Renal pelvis (tissue), 4 donors: Measurements from ENCODE around the gene RPUSD1. TPM values are rescaled to one million over a fixed set of nuclear protein-coding genes. Genes with fewer than 3 reads are reported as not detected.
A peak's percentile ranks its signal among the peaks of the same experiment; 100 is the strongest.
"Not testable (repeated sequence)": the region's sequence is repeated elsewhere in the genome, so short reads cannot be mapped to it uniquely, and the experiment has no call there.

ENCODE experiments used
- DNase-seq: peaks from one replicate; pipeline ENCODE4 v3.0.0-alpha.2; 2013
- polyA plus RNA-seq, 3 donors: library from polyadenylated mRNA; unstranded; fragments of 120-200 nt; gene quantifications; one replicate each; pipeline ENCODE4 v1.2.1, GENCODE V29; 2013; ENCODE audit not compliant: insufficient read length in 3 of 3

RPUSD1 gene
- polyA plus RNA-seq, 3 donors, result 13.5 to 19.3 (median 18.6) TPM

DNA sequence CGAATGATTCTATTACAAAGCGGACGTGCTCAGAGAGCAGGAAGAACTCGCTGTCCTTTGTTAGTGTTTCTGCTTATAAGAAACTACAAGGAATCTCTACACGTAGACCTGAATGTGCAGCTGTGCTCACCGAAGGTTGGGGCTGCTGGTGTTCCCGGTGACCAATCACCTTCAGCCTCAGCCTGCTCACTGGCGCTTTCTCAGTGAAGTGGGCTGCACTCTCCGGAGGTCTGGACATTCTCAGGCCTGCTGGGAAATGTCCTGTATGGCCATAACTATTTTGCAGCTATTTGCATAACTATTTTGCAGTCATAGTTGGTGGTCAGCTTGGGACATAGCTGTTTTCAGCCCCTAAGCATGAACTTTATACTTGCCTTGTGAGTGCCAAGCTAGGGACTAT is 37.7 kb downstream of the RPUSD1 start:
- no peak for DNase-seq

DNA sequence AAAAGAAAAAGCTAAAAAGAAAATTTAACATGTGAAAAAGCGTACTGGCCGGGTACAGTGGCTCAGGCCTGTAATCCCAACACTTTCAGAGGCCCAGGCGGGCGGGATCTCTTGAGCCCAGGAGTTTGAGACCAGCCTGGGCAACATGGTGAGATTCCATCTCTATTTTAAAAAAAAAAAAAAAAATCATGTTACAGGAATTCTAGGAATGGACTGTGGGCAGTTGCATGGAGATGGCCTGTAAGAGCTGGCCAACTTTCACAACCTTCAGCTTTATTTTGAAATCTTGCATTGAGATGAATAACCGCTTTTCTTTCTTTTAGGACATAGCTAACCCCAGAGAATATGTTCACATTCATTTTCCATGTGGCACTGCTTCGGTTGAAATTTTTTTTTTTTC is 39.2 kb downstream of the RPUSD1 start:
- DNase-seq, result no peak

GRCh38 chr16:747978-748746 is 40.0 kb downstream of the RPUSD1 start:
- DNase-seq, result no peak

DNA sequence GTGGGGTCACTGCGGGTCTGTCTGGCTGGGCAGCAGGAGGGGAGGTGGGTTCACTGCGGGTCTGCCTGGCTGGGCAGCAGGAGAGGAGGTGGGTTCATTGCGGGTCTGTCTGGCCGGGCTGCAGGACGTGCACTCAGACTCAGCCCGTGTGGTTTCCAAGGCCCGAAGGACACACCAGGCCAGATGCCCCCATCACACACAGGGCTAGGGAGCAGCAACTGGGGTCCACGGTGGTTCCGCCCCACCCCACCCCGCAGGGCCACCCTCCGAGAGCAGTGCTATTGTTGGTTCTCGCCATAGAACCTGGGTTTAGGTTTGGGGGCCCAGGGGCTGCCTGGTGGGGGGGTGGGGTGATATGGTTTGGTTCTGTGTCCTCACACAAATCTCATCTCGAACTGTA is 41.5 kb downstream of the RPUSD1 start:
- no peak for DNase-seq

GRCh38 chr16:745739-746138 is 42.4 kb downstream of the RPUSD1 start:
- DNase-seq, result no peak

DNA sequence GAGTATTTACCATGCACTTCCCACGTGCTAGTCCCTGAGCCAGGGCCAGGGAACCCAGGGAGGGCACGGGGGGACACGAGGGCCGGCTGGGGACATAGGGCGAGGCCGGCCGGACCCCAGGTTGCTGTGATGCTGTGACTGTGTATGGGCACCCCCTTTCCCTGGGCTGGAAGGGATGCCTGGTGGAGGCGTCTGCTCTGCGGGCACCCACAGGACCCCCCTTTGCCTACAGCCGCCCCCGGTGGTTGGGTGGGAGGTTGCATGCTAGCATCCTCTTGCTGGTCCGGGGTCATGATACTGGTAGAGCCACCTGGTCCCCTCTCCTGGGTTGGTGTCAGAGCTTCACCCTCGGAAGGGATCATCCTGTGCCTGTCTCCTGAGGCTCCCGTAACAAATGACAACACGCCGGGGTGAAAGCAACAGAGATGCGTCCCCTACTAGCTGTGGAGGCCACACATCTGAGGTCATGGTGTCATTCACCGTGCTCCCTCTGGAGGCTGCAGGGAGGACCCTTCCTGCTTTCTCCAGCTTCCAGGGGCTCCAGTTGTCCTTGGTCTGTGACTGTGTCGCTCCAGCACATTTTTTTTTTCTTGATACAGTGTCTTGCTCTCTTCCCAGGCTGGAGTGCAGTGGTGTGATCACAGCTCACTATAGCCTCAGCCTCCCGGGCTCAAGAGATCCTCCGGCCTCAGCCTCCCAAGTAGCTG is 44.2 kb downstream of the RPUSD1 start:
- no peak for DNase-seq

- DNase-seq, result not testable (repeated sequence)
Observed at GRCh38 chr16:742894-743293, 45.3 kb downstream of the RPUSD1 start.

- no peak for DNase-seq
Observed at GRCh38 chr16:741986-742629, 46.1 kb downstream of the RPUSD1 start.

DNA sequence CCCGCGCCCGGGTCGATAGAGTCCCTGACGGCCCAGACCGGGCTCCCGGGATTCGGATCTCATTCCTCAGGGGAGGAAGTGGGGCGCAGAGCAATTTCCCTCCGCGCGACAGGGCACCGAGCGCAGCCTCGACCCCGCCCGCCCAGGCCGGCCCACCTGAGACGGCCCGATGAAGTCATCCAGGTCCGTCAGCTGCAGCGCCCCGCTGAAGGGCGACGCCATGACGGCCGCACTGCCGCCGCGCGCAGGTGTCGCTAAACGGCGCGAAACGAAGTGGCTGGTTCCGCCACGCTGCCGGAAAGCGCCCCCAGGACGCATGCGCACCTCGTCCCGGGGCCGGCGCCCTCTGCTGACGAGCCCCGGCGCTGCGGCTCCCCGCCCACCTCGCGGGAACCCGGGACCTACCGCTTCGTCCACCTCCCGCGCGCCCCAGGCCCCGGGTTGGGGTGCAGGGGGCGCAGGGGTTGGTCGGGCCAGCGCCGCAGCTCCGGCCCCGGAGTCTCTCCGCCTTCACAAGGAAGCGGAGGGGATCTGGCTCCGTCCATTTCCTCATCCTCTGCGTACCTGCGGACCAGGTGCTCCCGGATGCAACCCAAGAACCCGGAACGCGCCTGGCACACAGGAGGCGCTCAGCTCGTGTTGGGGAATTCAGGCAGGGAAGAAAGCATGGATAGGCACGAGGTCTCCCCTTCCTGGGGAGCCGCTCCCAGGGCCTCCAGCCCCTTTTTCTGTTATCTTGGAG is 47.2 kb downstream of the RPUSD1 start, which contains the start of gene CIAO3:
CIAO3 (minus strand) TSS at position 234 of the 742 bp plus-strand sequence; CDS start at position 222, 12 bp downstream.
- DNase-seq, result peak; percentile 87

DNA sequence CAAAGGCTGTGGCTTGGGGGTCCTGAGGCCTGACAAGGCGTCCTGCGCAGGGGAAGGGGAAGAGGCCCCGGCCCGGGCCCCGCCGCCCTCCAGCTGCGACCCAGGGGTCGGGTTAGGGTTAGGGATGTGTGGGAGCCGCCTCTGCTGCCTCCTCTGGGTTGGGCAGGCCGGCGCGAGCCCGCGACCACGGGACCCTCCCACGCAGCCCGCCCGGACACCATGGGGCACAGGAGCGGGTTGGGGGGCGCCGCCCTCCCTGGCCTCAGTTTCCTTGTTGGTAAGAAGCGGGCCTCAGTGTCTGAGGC is 47.8 kb downstream of the RPUSD1 start:
- DNase-seq, result no peak

- DNase-seq, result no peak
Observed at GRCh38 chr16:739560-740458, 48.4 kb downstream of the RPUSD1 start.

DNA sequence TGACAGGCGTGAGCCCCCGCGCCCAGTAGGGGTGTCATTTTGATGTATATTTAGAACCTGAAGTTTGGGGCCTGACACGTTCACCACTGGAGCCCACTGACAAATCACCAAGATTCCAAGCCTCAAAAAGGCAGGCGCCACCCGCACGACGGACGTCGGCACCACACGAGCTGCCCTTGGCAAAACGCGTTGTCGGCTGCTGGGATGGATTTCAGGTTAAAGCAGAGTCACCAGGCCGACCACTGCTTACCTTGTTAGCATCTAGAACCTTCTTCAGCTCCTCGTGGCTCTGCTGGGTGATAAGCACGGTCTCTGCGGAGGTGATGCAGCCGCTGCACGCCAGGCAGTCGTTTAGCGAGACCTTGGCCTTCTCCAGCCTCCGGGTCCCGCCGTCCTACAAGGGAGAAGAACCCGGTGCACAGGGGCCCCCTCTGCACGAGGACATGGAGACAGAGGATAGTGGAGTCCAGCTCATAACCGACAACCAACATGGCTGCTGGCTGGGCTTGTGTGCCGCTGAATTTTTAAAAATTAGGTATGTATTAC is 51.2 kb downstream of the RPUSD1 start:
- DNase-seq, result no peak

DNA sequence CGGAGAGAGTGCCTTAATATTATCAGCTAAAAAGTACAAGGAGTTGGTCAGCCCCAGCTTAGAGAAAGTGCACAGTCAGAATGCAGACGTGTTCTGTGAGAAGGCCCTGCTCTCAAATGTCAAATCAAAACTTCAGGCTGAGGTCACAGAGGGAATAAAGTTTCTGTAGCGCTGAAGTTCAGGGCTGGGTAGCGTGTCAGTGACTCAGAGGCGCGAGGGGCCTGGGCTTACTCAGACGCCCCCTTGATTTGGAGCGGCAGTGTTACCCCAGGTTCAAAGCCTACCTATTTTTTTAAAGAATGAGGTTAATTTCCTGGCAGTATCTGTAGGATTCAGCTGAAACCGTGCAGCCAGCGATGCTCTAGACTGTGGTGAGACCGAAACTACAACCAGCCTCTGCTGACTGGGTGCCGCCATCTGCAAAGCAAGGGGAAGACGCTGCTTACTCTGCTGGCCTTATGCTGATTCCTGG is 52.2 kb downstream of the RPUSD1 start:
- DNase-seq, result no peak

- no peak for DNase-seq
Observed at GRCh38 chr16:734981-735881, 53.0 kb downstream of the RPUSD1 start.

Other genes with a start within 250 kb of the RPUSD1 start
- gene PRR35, start 228.0 kb downstream of the RPUSD1 start, polyA plus RNA-seq, result 10 to 100 TPM; 16.0 to 17.8 (median 16.5) TPM
- gene NHLRC4, start 221.4 kb downstream of the RPUSD1 start, polyA plus RNA-seq, result 1 to 10 TPM; 9.0 to 9.6 (median 9.3) TPM
- gene PIGQ, start 218.4 kb downstream of the RPUSD1 start, polyA plus RNA-seq, result 10 to 100 TPM; 67.1 to 99.6 (median 85.4) TPM
- 10 to 100 TPM; 24.5 to 33.9 (median 24.6) TPM for gene RAB40C, start 198.3 kb downstream of the RPUSD1 start, polyA plus RNA-seq
- gene WFIKKN1, start 157.4 kb downstream of the RPUSD1 start, polyA plus RNA-seq, result 1 to 10 TPM; 2.2 to 2.8 (median 2.3) TPM
- gene METTL26, start 152.1 kb downstream of the RPUSD1 start, polyA plus RNA-seq, result 10 to 100 TPM; 51.4 to 71.5 (median 67.8) TPM
- gene MCRIP2, start 146.6 kb downstream of the RPUSD1 start, polyA plus RNA-seq, result 10 to 100 TPM; 25.5 to 27.4 (median 25.7) TPM
- 10 to 100 TPM; 44.3 to 67.4 (median 52.0) TPM for gene WDR90, start 139.0 kb downstream of the RPUSD1 start, polyA plus RNA-seq
- 100 to 1,000 TPM in 1 of 3 donors, 10 to 100 TPM in 2; 85.9 to 117 (median 97.9) TPM for gene RHOT2, start 120.2 kb downstream of the RPUSD1 start, polyA plus RNA-seq
- 1 to 10 TPM; 1.6 to 2.5 (median 1.8) TPM for gene RHBDL1, start 112.7 kb downstream of the RPUSD1 start, polyA plus RNA-seq
- gene STUB1, start 108.0 kb downstream of the RPUSD1 start, polyA plus RNA-seq, result 100 to 1,000 TPM; 109 to 133 (median 128) TPM
- 10 to 100 TPM; 75.1 to 80.9 (median 75.2) TPM for gene JMJD8, start 104.0 kb downstream of the RPUSD1 start, polyA plus RNA-seq
- gene WDR24, start 98.0 kb downstream of the RPUSD1 start, polyA plus RNA-seq, result 10 to 100 TPM; 14.6 to 16.3 (median 15.4) TPM
- 1 to 10 TPM; 1.1 to 2.8 (median 1.9) TPM for gene FBXL16, start 82.6 kb downstream of the RPUSD1 start, polyA plus RNA-seq
- gene METRN, start 73.3 kb downstream of the RPUSD1 start, polyA plus RNA-seq, result 10 to 100 TPM in 2 of 3 donors, 1 to 10 TPM in 1; 7.3 to 16.0 (median 12.8) TPM
- 10 to 100 TPM; 18.9 to 24.3 (median 22.5) TPM for gene ANTKMT, start 67.2 kb downstream of the RPUSD1 start, polyA plus RNA-seq
- gene CCDC78, start 61.9 kb downstream of the RPUSD1 start, polyA plus RNA-seq, result 1 to 10 TPM; 2.5 to 4.8 (median 3.6) TPM
- gene HAGHL, start 61.3 kb downstream of the RPUSD1 start, polyA plus RNA-seq, result 1 to 10 TPM; 4.6 to 8.5 (median 4.8) TPM
- gene CIAO3, start 47.4 kb downstream of the RPUSD1 start, polyA plus RNA-seq, result 10 to 100 TPM; 27.1 to 34.9 (median 27.3) TPM
- gene MSLN, start 27.6 kb downstream of the RPUSD1 start, polyA plus RNA-seq, result 10 to 100 TPM; 12.9 to 21.3 (median 17.4) TPM
- gene CHTF18, start 239 bp upstream of the RPUSD1 start, polyA plus RNA-seq, result 10 to 100 TPM; 31.8 to 34.3 (median 32.0) TPM
- under 1 TPM; 0.39 to 0.47 (median 0.41) TPM for gene GNG13, start 12.4 kb upstream of the RPUSD1 start, polyA plus RNA-seq
- 10 to 100 TPM; 17.9 to 26.7 (median 22.0) TPM for gene LMF1, start 182.6 kb upstream of the RPUSD1 start, polyA plus RNA-seq
- gene SOX8, start 193.4 kb upstream of the RPUSD1 start, polyA plus RNA-seq, result 1 to 10 TPM; 3.3 to 5.1 (median 3.5) TPM